Bronchus fibroblast of lung (primary cell): ENCODE results near the gene ZNF577. TPM values are rescaled to one million over a fixed set of nuclear protein-coding genes. Genes with fewer than 3 reads are reported as not detected.

ENCODE experiments used
- total RNA-seq: library from RNA; depleted of rRNA; stranded (reverse); fragments of >200 nt; gene quantifications from 2 replicates; pipeline ENCODE4 v1.2.3, GENCODE V29; 2015

The ZNF577 gene
- total RNA-seq, result 3.0 and 3.2 TPM in 2 replicates

GRCh38 chr19:51887522-51888498 is at the start of gene ZNF577:
TSS of gene ZNF577 (minus strand) at chr19:51887951. CDS start at chr19:51880382, 7,569 bp downstream.

DNA sequence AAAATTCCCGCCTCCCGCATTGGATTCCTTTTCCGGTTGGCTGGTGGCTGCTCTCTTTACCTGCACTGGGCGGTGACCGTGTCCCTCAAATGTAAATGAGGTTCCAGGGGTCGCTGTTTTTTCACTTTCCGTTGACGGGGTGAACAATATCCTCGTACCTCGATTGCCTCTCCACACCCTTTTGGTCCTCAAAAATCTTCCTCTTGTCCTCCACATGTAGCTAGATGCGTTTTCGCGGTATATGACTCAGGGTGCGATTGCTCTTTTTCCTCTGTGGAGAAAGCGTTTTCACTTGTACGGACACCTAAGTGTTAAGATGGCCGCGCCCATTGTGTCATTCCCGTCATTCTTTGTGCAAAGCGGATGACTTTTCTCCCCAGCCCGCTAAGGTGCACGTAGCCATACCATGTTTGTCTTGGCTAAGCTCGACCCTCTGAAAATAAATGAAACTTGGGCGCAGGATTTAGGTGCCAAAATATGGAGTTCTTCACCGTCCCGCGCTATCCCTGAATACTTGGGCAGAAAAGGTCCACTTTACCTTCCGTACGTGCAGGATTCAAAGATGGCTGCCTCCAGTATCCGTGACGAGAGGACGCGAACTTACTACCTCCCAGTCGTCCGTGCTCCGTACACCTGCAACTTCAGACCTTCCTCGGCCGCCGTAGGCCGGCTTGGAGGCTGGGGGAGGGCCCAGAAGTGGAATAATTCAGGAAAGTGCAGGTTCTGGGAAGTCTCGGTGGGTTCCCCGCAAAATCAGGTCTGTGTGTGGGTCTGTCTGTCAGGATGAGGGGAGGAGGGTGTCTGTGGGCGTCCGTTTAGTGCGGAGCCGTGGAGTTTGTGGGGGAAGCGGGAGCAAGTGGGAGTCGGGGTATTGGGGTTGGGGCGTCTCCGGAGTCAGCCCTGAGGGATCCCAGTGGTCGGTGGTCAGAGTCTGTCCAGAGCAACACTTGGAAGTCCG is 39.3 kb upstream of the ZNF577 start, which contains the start of gene ZNF613:
Gene ZNF613 (plus strand): TSS at position 689 of the 958 bp plus-strand sequence. CDS start 8,749 bp downstream, outside the sequence.

GRCh38 chr19:51904331-51905165 is 16.8 kb upstream of the ZNF577 start, which contains the start of gene ZNF649:
TSS of gene ZNF649 (minus strand) at chr19:51905017. CDS start at chr19:51900107, 4,910 bp downstream.

Other genes with a start within 250 kb of the ZNF577 start
- not detected in 2 replicates for gene SIGLEC14, start 241.1 kb downstream of the ZNF577 start, total RNA-seq
- gene SPACA6, start 194.6 kb downstream of the ZNF577 start, total RNA-seq, result 3.7 and 5.4 TPM in 2 replicates
- not detected in 2 replicates for gene HAS1, start 164.0 kb downstream of the ZNF577 start, total RNA-seq
- not detected in 2 replicates for gene FPR1, start 136.1 kb downstream of the ZNF577 start, total RNA-seq
- not detected in 2 replicates for gene FPR2, start 126.8 kb downstream of the ZNF577 start, total RNA-seq
- gene FPR3, start 92.8 kb downstream of the ZNF577 start, total RNA-seq, result not detected in 2 replicates
- gene ZNF649, start 17.1 kb upstream of the ZNF577 start, total RNA-seq, result 2.7 and 4.0 TPM in 2 replicates
- gene ZNF613, start 39.5 kb upstream of the ZNF577 start, total RNA-seq, result 4.0 and 4.8 TPM in 2 replicates
- 2.7 and 3.0 TPM in 2 replicates for gene ZNF350, start 98.9 kb upstream of the ZNF577 start, total RNA-seq
- gene ZNF615, start 120.3 kb upstream of the ZNF577 start, total RNA-seq, result 3.3 and 4.5 TPM in 2 replicates
- 3.9 and 4.0 TPM in 2 replicates for gene ZNF614, start 140.4 kb upstream of the ZNF577 start, total RNA-seq
- 3.7 and 3.9 TPM in 2 replicates for gene ZNF432, start 160.9 kb upstream of the ZNF577 start, total RNA-seq
- 5.1 and 5.5 TPM in 2 replicates for gene ZNF841, start 207.8 kb upstream of the ZNF577 start, total RNA-seq